NB4 (cell line): Measurements from ENCODE around the gene SLC18A3.

Experiments
- DNase-seq: peaks from one replicate; pipeline ENCODE4 v3.0.0; 2010; ENCODE audit warnings: low read depth
- H3K4me3 ChIP-seq: one replicate; pipeline ENCODE4 v1.5.1; 2011; ENCODE audit warnings: mild to moderate bottlenecking, low read depth, low read length, moderate library complexity
- MYC ChIP-seq: IDR thresholded peaks from 2 replicates; pipeline ENCODE4 v1.6.1; 2011; ENCODE audit warnings: low read depth, low read length
- POLR2A ChIP-seq: IDR thresholded peaks from 2 replicates; pipeline ENCODE4 v1.6.1; 2011; ENCODE audit warnings: mild to moderate bottlenecking; ENCODE audit not compliant: insufficient read length; ENCODE audit errors: extremely low read depth
- TF ChIP-seq, protein P1 (sequence below): IDR thresholded peaks from one replicate; pipeline ENCODE4 v1.5.1; 2012; ENCODE audit warnings: low read depth, low read length
- TF ChIP-seq, protein P2 (sequence below): IDR thresholded peaks from 2 replicates; pipeline ENCODE4 v1.6.1; 2011; ENCODE audit warnings: low read depth, low read length

Gene SLC18A3

DNA sequence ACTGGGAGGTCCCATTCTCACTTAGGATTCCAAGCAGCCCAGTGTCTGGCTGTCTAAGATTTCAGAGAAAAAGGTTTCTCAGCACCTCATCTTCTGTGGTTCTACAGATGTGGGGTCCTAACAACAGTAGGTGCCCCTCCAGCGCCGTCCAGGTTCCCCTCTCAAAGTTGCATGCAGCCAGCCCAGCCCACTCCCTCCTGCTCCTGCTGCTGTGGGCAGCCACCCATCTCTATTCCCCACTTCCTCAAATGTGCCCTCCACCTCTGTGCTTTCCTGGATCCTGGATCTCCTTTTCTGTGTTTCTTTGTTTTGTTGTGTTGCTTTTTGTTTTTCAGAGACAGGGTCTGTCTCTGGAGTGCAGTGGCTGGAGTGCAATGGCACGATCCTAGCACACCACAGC lies 13.3 kb upstream of the SLC18A3 start:
- TF ChIP-seq, protein P1, sequence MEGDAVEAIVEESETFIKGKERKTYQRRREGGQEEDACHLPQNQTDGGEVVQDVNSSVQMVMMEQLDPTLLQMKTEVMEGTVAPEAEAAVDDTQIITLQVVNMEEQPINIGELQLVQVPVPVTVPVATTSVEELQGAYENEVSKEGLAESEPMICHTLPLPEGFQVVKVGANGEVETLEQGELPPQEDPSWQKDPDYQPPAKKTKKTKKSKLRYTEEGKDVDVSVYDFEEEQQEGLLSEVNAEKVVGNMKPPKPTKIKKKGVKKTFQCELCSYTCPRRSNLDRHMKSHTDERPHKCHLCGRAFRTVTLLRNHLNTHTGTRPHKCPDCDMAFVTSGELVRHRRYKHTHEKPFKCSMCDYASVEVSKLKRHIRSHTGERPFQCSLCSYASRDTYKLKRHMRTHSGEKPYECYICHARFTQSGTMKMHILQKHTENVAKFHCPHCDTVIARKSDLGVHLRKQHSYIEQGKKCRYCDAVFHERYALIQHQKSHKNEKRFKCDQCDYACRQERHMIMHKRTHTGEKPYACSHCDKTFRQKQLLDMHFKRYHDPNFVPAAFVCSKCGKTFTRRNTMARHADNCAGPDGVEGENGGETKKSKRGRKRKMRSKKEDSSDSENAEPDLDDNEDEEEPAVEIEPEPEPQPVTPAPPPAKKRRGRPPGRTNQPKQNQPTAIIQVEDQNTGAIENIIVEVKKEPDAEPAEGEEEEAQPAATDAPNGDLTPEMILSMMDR, result no peak
- TF ChIP-seq POLR2A (no peak), MYC (no peak)
- TF ChIP-seq, protein P2, sequence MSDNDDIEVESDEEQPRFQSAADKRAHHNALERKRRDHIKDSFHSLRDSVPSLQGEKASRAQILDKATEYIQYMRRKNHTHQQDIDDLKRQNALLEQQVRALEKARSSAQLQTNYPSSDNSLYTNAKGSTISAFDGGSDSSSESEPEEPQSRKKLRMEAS, result no peak
- H3K4me3 ChIP-seq, result no peak overlapping the region
- DNase-seq, result no peak

DNA sequence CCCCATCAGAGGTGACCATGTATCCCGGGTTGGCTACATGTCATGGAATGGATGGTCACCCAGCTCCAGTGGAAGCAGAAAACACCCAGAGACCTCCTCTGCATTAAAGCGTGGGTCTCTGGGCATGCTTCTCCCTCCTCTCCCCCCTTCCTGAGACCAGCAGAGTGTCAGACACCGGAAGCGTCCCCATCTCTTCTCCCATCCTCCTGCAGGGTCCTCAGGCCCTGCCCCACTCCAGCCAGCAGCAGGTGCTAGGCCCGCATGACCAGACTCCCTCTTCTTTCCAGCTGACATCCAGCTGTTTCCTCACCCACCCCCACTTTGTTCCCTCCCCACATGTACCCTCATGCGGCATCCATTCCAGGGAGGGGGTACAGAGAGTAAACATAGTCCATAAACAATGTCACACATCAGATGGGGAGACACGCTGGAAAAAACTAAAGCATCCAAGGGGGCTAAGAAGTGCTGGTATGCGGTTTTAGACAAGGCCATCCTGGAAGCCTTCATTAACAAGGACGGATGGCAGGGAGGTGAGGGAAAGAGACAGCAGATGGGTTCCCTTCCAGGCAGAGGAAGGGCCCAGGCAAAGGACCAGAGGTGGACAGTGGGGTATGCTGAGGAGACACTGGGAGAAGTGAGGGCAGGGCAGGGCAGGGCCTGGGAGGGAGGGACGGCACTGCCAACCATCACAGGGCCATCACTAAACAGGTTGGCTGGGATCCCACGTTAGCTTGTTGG lies 12.5 kb upstream of the SLC18A3 start:
- TF ChIP-seq MYC (no peak), POLR2A (no peak)
- TF ChIP-seq, protein P1, result no peak
- TF ChIP-seq, protein P2, result no peak
- no peak for DNase-seq
- H3K4me3 ChIP-seq, result no peak overlapping the region

DNA sequence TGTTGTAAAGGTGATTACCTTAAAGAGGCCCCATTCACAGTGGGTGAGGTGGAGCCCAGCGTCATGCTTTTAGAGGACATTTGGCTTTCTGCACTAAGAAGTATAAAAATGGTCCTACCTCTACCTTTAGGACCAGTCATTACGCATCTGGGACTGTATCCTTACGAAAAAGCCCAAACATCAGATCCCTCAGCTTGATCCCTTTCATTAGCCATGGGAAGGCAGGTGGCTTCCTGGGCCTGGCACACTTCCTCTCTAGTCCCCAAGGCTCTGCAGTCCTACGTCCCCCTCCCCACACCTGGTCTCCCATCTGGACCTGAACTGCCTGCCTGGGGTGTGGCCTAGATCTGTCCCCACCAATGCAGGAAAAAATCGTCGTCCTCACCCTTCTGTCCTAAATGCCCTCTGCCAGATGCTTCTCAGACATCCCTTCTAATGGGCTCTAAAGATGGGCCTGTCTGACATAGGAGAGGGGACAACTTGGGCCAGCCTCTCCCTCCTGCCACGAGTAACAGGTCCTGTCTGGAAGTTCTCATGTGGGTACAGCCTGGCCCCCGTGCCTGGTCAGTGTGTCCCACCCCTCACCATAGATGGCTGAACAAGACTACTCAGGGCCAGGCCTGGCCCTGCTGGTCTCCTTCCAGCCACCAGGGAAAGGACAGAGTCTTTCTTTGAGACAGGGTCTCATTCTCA lies 11.8 kb upstream of the SLC18A3 start:
- TF ChIP-seq, protein P1, result no peak
- TF ChIP-seq, protein P2, result no peak
- TF ChIP-seq POLR2A (no peak), MYC (no peak)
- DNase-seq, result no peak
- H3K4me3 ChIP-seq, result no peak overlapping the region

DNA sequence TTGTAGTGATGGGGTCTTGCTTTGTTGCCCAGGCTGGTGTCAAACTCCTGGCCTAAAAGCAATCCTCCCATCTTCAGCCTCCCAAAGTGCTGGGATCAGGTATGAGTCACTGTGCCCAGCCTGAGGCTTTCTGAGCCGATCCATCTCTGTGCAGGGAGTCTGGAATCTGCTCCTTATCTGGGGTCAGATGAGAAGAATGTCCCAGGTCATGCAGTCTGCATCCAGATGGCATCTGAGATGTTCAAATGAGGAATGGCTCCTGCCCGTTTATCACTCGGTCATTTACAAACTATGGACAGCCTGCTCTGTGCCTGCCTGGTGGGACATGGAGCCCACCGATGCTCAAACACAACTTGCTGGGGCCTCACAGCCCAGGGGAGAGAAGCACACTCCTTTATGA lies 11.1 kb upstream of the SLC18A3 start:
- H3K4me3 ChIP-seq, result no peak overlapping the region
- DNase-seq, result no peak
- TF ChIP-seq, protein P1, result no peak
- TF ChIP-seq MYC, result no peak
- TF ChIP-seq, protein P2, result no peak
- TF ChIP-seq POLR2A, result no peak

DNA sequence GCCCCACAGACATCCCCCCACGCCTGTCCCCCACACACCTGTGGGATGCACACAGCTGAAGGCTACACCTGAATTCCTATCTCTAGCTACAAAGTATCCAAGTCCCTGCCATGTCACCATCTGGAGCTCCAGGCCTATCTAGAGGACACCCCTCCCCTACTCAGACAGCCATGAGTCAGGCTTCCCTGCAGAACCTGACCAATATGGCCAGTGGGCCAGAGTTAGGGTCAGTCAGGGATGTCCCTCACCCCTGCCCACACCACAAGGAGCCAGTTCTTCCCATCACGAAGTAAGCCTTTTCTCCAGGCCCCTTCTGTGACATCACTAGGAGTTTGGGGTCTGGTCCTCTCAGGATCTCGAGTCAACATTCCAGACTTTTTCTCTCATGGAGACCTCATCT lies 10.6 kb upstream of the SLC18A3 start:
- TF ChIP-seq, protein P2, result no peak
- TF ChIP-seq POLR2A (no peak), MYC (no peak)
- no peak overlapping the region for H3K4me3 ChIP-seq
- DNase-seq, result no peak

DNA sequence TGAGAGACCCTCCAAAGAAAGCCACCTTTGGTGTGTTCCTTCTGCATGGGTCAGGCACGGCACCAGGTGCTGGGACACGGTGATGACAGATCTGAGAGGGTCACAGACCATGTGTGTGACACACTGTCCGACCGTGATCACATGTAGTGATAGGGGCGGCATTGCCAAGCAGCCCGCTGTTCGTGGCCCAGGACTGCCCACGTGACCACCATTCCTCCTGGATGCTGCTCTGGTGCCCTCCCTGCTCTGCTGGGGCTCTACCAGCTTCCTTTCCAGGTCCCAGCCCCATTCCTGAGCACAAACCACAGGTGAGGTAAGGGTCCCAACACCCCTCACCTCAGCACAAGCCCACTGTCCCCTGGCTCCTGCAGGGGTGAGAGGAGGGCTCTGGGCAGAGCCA lies 10.1 kb upstream of the SLC18A3 start:
- H3K4me3 ChIP-seq, result no peak overlapping the region
- TF ChIP-seq MYC (no peak), POLR2A (no peak)
- TF ChIP-seq, protein P1, result no peak
- TF ChIP-seq, protein P2, result no peak
- DNase-seq, result no peak
